A673 (cell line): ENCODE measurements around the gene GLS. TPM values are rescaled to one million over a fixed set of nuclear protein-coding genes. Genes with fewer than 3 reads are reported as not detected.

ENCODE experiments used
- BruUV-seq: library from RNA; stranded (reverse); fragments of 400-500 nt; replicated peaks from 2 replicates; lab custom pipeline; 2021; lab: Mats Ljungman, UMichigan
- CTCF ChIA-PET: fragments of 300-600 bp; sonication (Branson Sonifier 250); formaldehyde crosslinking; loops from one replicate; lab custom pipeline; 2022; ENCODE audit warnings: antibody characterized with exemption; lab: Charles Lee
- POLR2A ChIA-PET: fragments of 300-600 bp; sonication (Branson Sonifier 250); formaldehyde crosslinking; loops from one replicate; lab custom pipeline; 2022; ENCODE audit warnings: antibody characterized with exemption; ENCODE audit not compliant: low non-redundant PET; lab: Charles Lee
- DNase-seq: peaks from one replicate; pipeline ENCODE4 v3.0.0-alpha.2; 2015; ENCODE audit warnings: low spot score
- H3K27ac ChIP-seq: fragments of 200-600 bp; sonication (generic); 2 replicates; pipeline ENCODE4 v1.5.1; 2016; ENCODE audit warnings: mixed run types, low read depth, mild to moderate bottlenecking, mixed read lengths, antibody characterized with exemption, low read length; ENCODE audit not compliant: poor library complexity, severe bottlenecking
- H3K27me3 ChIP-seq: fragments of 200-600 bp; sonication (generic); replicated peaks from 2 replicates; pipeline ENCODE4 v1.6.1; 2017; ENCODE audit warnings: mixed run types, low read depth, mild to moderate bottlenecking, mixed read lengths, antibody characterized with exemption, low read length; ENCODE audit not compliant: insufficient read depth, poor library complexity
- H3K36me3 ChIP-seq: fragments of 200-600 bp; sonication (generic); 2 replicates; pipeline ENCODE4 v1.6.1; 2016; ENCODE audit warnings: mixed run types, mild to moderate bottlenecking, mixed read lengths, antibody characterized with exemption, low read length; ENCODE audit not compliant: insufficient read depth, poor library complexity, severe bottlenecking
- H3K4me1 ChIP-seq: fragments of 200-600 bp; sonication (generic); 2 replicates; pipeline ENCODE4 v1.6.1; 2017; ENCODE audit warnings: mixed run types, mild to moderate bottlenecking, mixed read lengths, antibody characterized with exemption, low read length; ENCODE audit not compliant: insufficient read depth, poor library complexity, severe bottlenecking
- H3K4me3 ChIP-seq: fragments of 200-600 bp; sonication (generic); 2 replicates; pipeline ENCODE4 v1.5.1; 2016; ENCODE audit warnings: low read depth, mixed run types, mild to moderate bottlenecking, mixed read lengths, low read length; ENCODE audit not compliant: poor library complexity, severe bottlenecking
- H3K9me3 ChIP-seq: fragments of 200-600 bp; sonication (generic); 2 replicates; pipeline ENCODE4 v1.6.1; 2016; ENCODE audit warnings: mixed run types, low read depth, mild to moderate bottlenecking, mixed read lengths, antibody characterized with exemption, low read length; ENCODE audit not compliant: poor library complexity, severe bottlenecking
- CTCF ChIP-seq: fragments of 300-800, 200-600 bp; sonication (generic); conservative IDR thresholded peaks from 2 replicates; pipeline ENCODE4 v1.5.1; 2017; ENCODE audit warnings: low read depth, mild to moderate bottlenecking, antibody characterized with exemption, low read length, moderate library complexity, mixed read lengths
- EZH2 ChIP-seq: fragments of 200-600 bp; sonication (generic); IDR thresholded peaks from 2 replicates; pipeline ENCODE4 v1.6.1; 2017; ENCODE audit warnings: borderline replicate concordance, low read depth, mild to moderate bottlenecking, mixed read lengths, antibody characterized with exemption, low read length; ENCODE audit not compliant: poor library complexity, severe bottlenecking
- intact Hi-C: fragments of 100-400 bp; cut with micrococcal nuclease; formaldehyde crosslinking; loops from one replicate; pipeline ENCODE4 v1.10.0; 2022; ENCODE audit not compliant: unreplicated experiment
- total RNA-seq: library from RNA; stranded (reverse); gene quantifications from 2 replicates; pipeline ENCODE4 v1.2.3, GENCODE V29; 2021

The GLS gene
- total RNA-seq, 1 experiment from 2014 or later, result 116 TPM

- Histone ChIP-seq H3K4me3 (no peak overlapping the region), H3K4me1 (peaks cover 20% of the 10 kb centered on the region), H3K9me3 (no peaks in the 10 kb centered on the region), H3K27me3 (no peaks in the 10 kb centered on the region), H3K27ac (no peak overlapping the region), H3K36me3 (peaks cover 9% of the 10 kb centered on the region)
- BruUV-seq, result no TSS peak
- CTCF ChIA-PET, result no interaction called here
- POLR2A ChIA-PET, result no interaction called here
- no peak for TF ChIP-seq EZH2
- no peak for TF ChIP-seq CTCF
- DNase-seq, result no peak
- intact Hi-C loops, result no loop called here
Measured at GRCh38 chr2:190908532-190908931, 27.9 kb downstream of the GLS start.

GRCh38 chr2:190909680-190910079 is 29.1 kb downstream of the GLS start:
- Histone ChIP-seq H3K27me3 (no peaks in the 10 kb centered on the region), H3K27ac (no peak overlapping the region), H3K4me1 (peaks cover 20% of the 10 kb centered on the region), H3K36me3 (peaks cover 10% of the 10 kb centered on the region), H3K9me3 (no peaks in the 10 kb centered on the region), H3K4me3 (no peak overlapping the region)
- CTCF ChIA-PET, result no interaction called here
- TF ChIP-seq EZH2 (no peak), CTCF (no peak)
- intact Hi-C loops, result no loop called here
- no peak for DNase-seq
- POLR2A ChIA-PET, result no interaction called here
- BruUV-seq, result no TSS peak

GRCh38 chr2:190910341-190911136 is 29.9 kb downstream of the GLS start:
- DNase-seq, result peak; percentile 18
- intact Hi-C loops, result no loop called here
- H3K36me3 ChIP-seq, result peaks cover 8% of the 10 kb centered on the region
- H3K9me3 ChIP-seq, result no peaks in the 10 kb centered on the region
- TF ChIP-seq CTCF (no peak), EZH2 (no peak)
- POLR2A ChIA-PET, result no interaction called here
- no peak overlapping the region for H3K27ac ChIP-seq
- CTCF ChIA-PET, result no interaction called here
- no peak overlapping the region for H3K4me3 ChIP-seq
- no TSS peak for BruUV-seq
- H3K27me3 ChIP-seq, result no peaks in the 10 kb centered on the region
- peaks cover 20% of the 10 kb centered on the region for H3K4me1 ChIP-seq
